ENCODE data around the gene KREMEN1. TPM values are rescaled to one million over a fixed set of nuclear protein-coding genes. Genes with fewer than 3 reads are reported as not detected.

KREMEN1 gene
- total and polyA plus RNA-seq, 3 donors from 2014 or later = 42.5 to 54.9 (median 54.5) TPM

DNA sequence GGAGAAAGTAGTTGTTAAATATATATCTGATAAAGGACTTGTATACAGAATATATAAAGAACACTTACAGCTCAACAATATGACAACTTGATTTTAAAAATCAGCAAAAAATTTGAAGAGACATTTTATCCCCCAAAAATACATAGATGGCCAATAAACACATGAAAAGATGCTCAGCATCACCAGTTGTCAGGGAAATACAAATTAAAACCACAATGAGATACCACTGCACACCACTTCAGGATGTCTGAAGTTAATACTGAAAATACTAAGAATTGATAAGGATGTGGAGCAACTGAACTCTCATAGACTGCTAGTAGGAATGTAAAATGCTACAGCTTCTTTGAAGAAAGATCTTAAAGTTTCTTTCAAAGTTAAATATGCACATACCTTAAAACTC is 49.2 kb downstream of the KREMEN1 start:
- Histone ChIP-seq H3K4me3 (no peak overlapping the region), H3K36me3 (ENCODE audit: low read depth, missing control alignments) (no peaks in the 10 kb centered on the region), H3K9me3 (no peaks in the 10 kb centered on the region), H3K27me3 (no peaks in the 10 kb centered on the region), H3K27ac (no peak overlapping the region), H3K4me1 (no peaks in the 10 kb centered on the region)
- DNase-seq = no peak
- TF ChIP-seq, protein P1, sequence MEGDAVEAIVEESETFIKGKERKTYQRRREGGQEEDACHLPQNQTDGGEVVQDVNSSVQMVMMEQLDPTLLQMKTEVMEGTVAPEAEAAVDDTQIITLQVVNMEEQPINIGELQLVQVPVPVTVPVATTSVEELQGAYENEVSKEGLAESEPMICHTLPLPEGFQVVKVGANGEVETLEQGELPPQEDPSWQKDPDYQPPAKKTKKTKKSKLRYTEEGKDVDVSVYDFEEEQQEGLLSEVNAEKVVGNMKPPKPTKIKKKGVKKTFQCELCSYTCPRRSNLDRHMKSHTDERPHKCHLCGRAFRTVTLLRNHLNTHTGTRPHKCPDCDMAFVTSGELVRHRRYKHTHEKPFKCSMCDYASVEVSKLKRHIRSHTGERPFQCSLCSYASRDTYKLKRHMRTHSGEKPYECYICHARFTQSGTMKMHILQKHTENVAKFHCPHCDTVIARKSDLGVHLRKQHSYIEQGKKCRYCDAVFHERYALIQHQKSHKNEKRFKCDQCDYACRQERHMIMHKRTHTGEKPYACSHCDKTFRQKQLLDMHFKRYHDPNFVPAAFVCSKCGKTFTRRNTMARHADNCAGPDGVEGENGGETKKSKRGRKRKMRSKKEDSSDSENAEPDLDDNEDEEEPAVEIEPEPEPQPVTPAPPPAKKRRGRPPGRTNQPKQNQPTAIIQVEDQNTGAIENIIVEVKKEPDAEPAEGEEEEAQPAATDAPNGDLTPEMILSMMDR (IDR thresholded peaks at IDR 0.05) = no peak
- no peak for TF ChIP-seq POLR2A (IDR thresholded peaks at IDR 0.05)
- intact Hi-C loops (cut with DNase I; ENCODE audit: low total_unique reads) = no loop called here

GRCh38 chr22:29124777-29125442 is 52.1 kb downstream of the KREMEN1 start:
- Histone ChIP-seq H3K27ac (no peak overlapping the region), H3K9me3 (no peaks in the 10 kb centered on the region), H3K27me3 (no peaks in the 10 kb centered on the region), H3K4me1 (no peaks in the 10 kb centered on the region), H3K4me3 (no peak overlapping the region), H3K36me3 (ENCODE audit: low read depth, missing control alignments) (no peaks in the 10 kb centered on the region)
- intact Hi-C loops (cut with DNase I; ENCODE audit: low total_unique reads) = no loop called here
- 80 to 85% methylated on average over 10 of the region's 10 CpGs for WGBS, 2 donors
- no peak for DNase-seq
- TF ChIP-seq, protein P1 (IDR thresholded peaks at IDR 0.05) = no peak
- TF ChIP-seq POLR2A (IDR thresholded peaks at IDR 0.05) = no peak

DNA sequence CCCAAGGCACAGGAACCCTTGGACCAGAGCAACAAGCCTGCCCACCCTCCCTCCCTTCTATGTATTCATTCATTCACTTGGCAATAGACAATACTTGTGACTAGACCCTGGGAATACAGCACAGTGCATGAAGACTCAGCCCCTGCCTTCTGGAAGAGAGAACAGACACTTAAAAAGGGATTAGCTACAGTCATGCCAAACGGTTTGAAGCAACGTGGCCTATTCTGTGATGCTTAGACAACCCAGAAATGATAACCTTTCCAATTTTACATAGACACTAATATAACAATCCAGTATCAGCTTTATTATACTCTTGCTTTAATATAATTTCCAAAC is 52.6 kb downstream of the KREMEN1 start:
- no peak overlapping the region for H3K27ac ChIP-seq
- no peak overlapping the region for H3K4me3 ChIP-seq
- intact Hi-C loops (cut with DNase I; ENCODE audit: low total_unique reads) = no loop called here
- H3K9me3 ChIP-seq = no peaks in the 10 kb centered on the region
- TF ChIP-seq, protein P1 (IDR thresholded peaks at IDR 0.05) = no peak
- TF ChIP-seq POLR2A (IDR thresholded peaks at IDR 0.05) = no peak
- H3K4me1 ChIP-seq = no peaks in the 10 kb centered on the region
- no peak for DNase-seq
- H3K36me3 ChIP-seq (ENCODE audit: low read depth, missing control alignments) = no peaks in the 10 kb centered on the region
- 51 to 69% methylated on average over 2 of the region's 2 CpGs for WGBS, 2 donors
- H3K27me3 ChIP-seq = no peaks in the 10 kb centered on the region

GRCh38 chr22:29125844-29126243 is 53.0 kb downstream of the KREMEN1 start:
- Histone ChIP-seq H3K27me3 (no peaks in the 10 kb centered on the region), H3K9me3 (no peaks in the 10 kb centered on the region), H3K4me1 (no peaks in the 10 kb centered on the region), H3K36me3 (ENCODE audit: low read depth, missing control alignments) (no peaks in the 10 kb centered on the region), H3K4me3 (no peak overlapping the region), H3K27ac (no peak overlapping the region)
- WGBS, 2 donors = 83 to 85% methylated on average over 5 of the region's 5 CpGs
- intact Hi-C loops (cut with DNase I; ENCODE audit: low total_unique reads) = no loop called here
- no peak for DNase-seq
- TF ChIP-seq, protein P1 (IDR thresholded peaks at IDR 0.05) = no peak
- no peak for TF ChIP-seq POLR2A (IDR thresholded peaks at IDR 0.05)

DNA sequence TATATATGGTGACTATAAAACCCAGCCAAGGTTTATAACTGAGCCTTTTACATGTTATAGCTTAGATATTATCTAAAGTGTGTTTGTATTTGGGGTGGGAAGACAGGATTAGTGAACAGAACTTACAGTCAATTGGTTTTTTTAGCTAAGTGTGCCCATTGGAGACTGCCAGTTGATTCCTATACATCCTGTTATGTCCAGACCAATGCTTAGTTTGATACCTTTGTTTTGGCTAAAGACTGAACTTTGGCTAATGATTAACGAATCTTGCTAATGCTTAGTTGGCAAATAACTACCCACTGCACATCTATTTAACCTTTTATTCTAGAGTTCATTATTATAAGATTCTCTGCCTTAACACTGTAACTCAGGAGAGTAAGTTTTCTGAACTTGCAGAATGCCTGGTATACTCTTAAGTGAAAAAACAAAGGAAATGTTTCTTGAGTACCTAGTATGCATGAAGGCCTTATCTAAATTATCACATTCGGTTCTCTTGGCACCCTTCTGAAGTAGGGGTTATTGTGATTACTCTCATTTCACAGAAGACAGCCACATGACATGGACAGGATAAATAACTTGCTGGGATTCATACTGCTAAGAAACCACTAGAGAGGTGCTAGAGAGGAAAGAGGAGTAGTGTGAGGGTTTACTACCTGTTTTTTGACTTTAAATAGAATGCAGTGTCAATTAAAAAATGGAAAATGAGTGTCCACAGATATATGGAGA is 54.0 kb downstream of the KREMEN1 start:
- H3K27ac ChIP-seq = no peak overlapping the region
- intact Hi-C loops (cut with DNase I; ENCODE audit: low total_unique reads) = no loop called here
- no peak overlapping the region for H3K4me3 ChIP-seq
- 72 to 75% methylated on average over 2 of the region's 2 CpGs for WGBS, 2 donors
- no peaks in the 10 kb centered on the region for H3K9me3 ChIP-seq
- H3K36me3 ChIP-seq (ENCODE audit: low read depth, missing control alignments) = no peaks in the 10 kb centered on the region
- no peaks in the 10 kb centered on the region for H3K27me3 ChIP-seq
- TF ChIP-seq, protein P1 (IDR thresholded peaks at IDR 0.05) = no peak
- no peak for TF ChIP-seq POLR2A (IDR thresholded peaks at IDR 0.05)
- H3K4me1 ChIP-seq = no peaks in the 10 kb centered on the region
- no peak for DNase-seq
